GM19372 (cell line): Measurements from ENCODE around the gene CNTNAP2.
A peak's percentile ranks its signal among the peaks of the same experiment; 100 is the strongest.

Experiments used
- ATAC-seq: cut with Tn5 transposase; IDR thresholded peaks from one replicate; pipeline ENCODE4 v1.9.1; 2021; ENCODE audit warnings: mild to moderate bottlenecking, low read depth, moderate library complexity; ENCODE audit not compliant: unreplicated experiment

Gene CNTNAP2

GRCh38 chr7:148135116-148135515 lies 2018.5 kb downstream of the CNTNAP2 start:
- ATAC-seq = no peak

- ATAC-seq = no peak
Measured at GRCh38 chr7:148135997-148136396, 2019.4 kb downstream of the CNTNAP2 start.

GRCh38 chr7:148142660-148143248 lies 2026.2 kb downstream of the CNTNAP2 start:
- ATAC-seq = peak; percentile 59

- no peak for ATAC-seq
Measured at GRCh38 chr7:148144827-148145226, 2028.2 kb downstream of the CNTNAP2 start.

GRCh38 chr7:148146346-148146745 lies 2029.7 kb downstream of the CNTNAP2 start:
- ATAC-seq = no peak

- ATAC-seq = no peak
Measured at GRCh38 chr7:148147438-148147837, 2030.8 kb downstream of the CNTNAP2 start.

- ATAC-seq = no peak
Measured at GRCh38 chr7:148148456-148148855, 2031.9 kb downstream of the CNTNAP2 start.

GRCh38 chr7:148149730-148150129 lies 2033.1 kb downstream of the CNTNAP2 start:
- no peak for ATAC-seq

- no peak for ATAC-seq
Measured at GRCh38 chr7:148151778-148152177, 2035.2 kb downstream of the CNTNAP2 start.

- no peak for ATAC-seq
Measured at GRCh38 chr7:148153616-148154284, 2037.1 kb downstream of the CNTNAP2 start.

- ATAC-seq = no peak
Measured at GRCh38 chr7:148155000-148155399, 2038.4 kb downstream of the CNTNAP2 start.

- no peak for ATAC-seq
Measured at GRCh38 chr7:148155826-148156225, 2039.2 kb downstream of the CNTNAP2 start.

- no peak for ATAC-seq
Measured at GRCh38 chr7:148156233-148156632, 2039.6 kb downstream of the CNTNAP2 start.

- ATAC-seq = no peak
Measured at GRCh38 chr7:148159331-148159730, 2042.7 kb downstream of the CNTNAP2 start.

- ATAC-seq = no peak
Measured at GRCh38 chr7:148161776-148162175, 2045.2 kb downstream of the CNTNAP2 start.

- ATAC-seq = no peak
Measured at GRCh38 chr7:148162808-148163207, 2046.2 kb downstream of the CNTNAP2 start.

- no peak for ATAC-seq
Measured at GRCh38 chr7:148163246-148163645, 2046.6 kb downstream of the CNTNAP2 start.

GRCh38 chr7:148172920-148173319 lies 2056.3 kb downstream of the CNTNAP2 start:
- no peak for ATAC-seq

GRCh38 chr7:148173369-148173768 lies 2056.8 kb downstream of the CNTNAP2 start:
- ATAC-seq = no peak

- no peak for ATAC-seq
Measured at GRCh38 chr7:148174376-148174775, 2057.8 kb downstream of the CNTNAP2 start.

GRCh38 chr7:148175512-148175911 lies 2058.9 kb downstream of the CNTNAP2 start:
- no peak for ATAC-seq

GRCh38 chr7:148177972-148178371 lies 2061.4 kb downstream of the CNTNAP2 start:
- ATAC-seq = no peak
